IMR-90 (cell line): Measurements from ENCODE around the gene RUNX1. TPM values are rescaled to one million over a fixed set of nuclear protein-coding genes. Genes with fewer than 3 reads are reported as not detected.

ENCODE experiments used
- ATAC-seq: fragments of 200-7000 bp; cut with Tn5 transposase; 2 replicates; pipeline ENCODE4 v1.9.1; 2020; ENCODE audit warnings: low read depth, mild to moderate bottlenecking, moderate library complexity
- BruUV-seq: library from RNA; stranded (reverse); fragments of 400-500 nt; replicated peaks from 2 replicates; lab custom pipeline; 2021; lab: Mats Ljungman, UMichigan
- CTCF ChIA-PET: fragments of 300-600 bp; formaldehyde crosslinking; extraction: SDS; loops from one replicate; lab custom pipeline; 2021; ENCODE audit warnings: antibody characterized with exemption; lab: Yijun Ruan, JAX
- POLR2A ChIA-PET: fragments of 300-600 bp; sonication (Branson Sonifier 250); formaldehyde crosslinking; loops from one replicate; lab custom pipeline; 2022; ENCODE audit warnings: antibody characterized with exemption; ENCODE audit not compliant: unreplicated experiment; lab: Charles Lee
- DNase-seq: peaks from one replicate; pipeline ENCODE4 v3.0.0; 2013
- H2AFZ ChIP-seq: replicated peaks from 2 replicates; pipeline ENCODE3; 2013; ENCODE audit warnings: low read length, mild to moderate bottlenecking; ENCODE audit not compliant: poor library complexity
- H2AK5ac ChIP-seq: 2 replicates; pipeline ENCODE4 v1.6.1; 2013; ENCODE audit warnings: low read depth, low read length, inconsistent platforms
- H2AK9ac ChIP-seq: replicated peaks from 2 replicates; pipeline ENCODE3; 2013; ENCODE audit warnings: mild to moderate bottlenecking, low read depth, low read length, moderate library complexity; ENCODE audit not compliant: poor library complexity
- H2BK120ac ChIP-seq: 2 replicates; pipeline ENCODE4 v1.6.1; 2013; ENCODE audit warnings: low read depth, low read length, inconsistent platforms
- H2BK15ac ChIP-seq: 3 replicates; pipeline ENCODE4 v1.6.1; 2013; ENCODE audit warnings: low read depth, low read length, inconsistent platforms
- H2BK20ac ChIP-seq: 2 replicates; pipeline ENCODE4 v1.6.1; 2013; ENCODE audit warnings: low read depth, mild to moderate bottlenecking, inconsistent platforms, low read length, moderate library complexity
- H2BK5ac ChIP-seq: 2 replicates; pipeline ENCODE4 v1.6.1; 2013; ENCODE audit warnings: mild to moderate bottlenecking, low read depth, low read length, inconsistent platforms; ENCODE audit not compliant: poor library complexity, severe bottlenecking
- H3K14ac ChIP-seq: replicated peaks from 2 replicates; pipeline ENCODE4 v1.6.1; 2013; ENCODE audit warnings: low read depth, low read length, inconsistent platforms
- H3K18ac ChIP-seq: 2 replicates; pipeline ENCODE4 v1.6.1; 2013; ENCODE audit warnings: low read depth, low read length, control low read depth
- H3K23ac ChIP-seq: 2 replicates; pipeline ENCODE4 v1.6.1; 2013; ENCODE audit warnings: low read depth, low read length, inconsistent platforms
- H3K27ac ChIP-seq: 2 replicates; pipeline ENCODE4 v1.5.1; 2013; ENCODE audit warnings: mild to moderate bottlenecking, control low read depth, low read length; ENCODE audit not compliant: insufficient read depth
- H3K27me3 ChIP-seq: 2 replicates; pipeline ENCODE4 v1.6.1; 2013; ENCODE audit warnings: low read length; ENCODE audit not compliant: control insufficient read depth, insufficient read depth
- H3K36me3 ChIP-seq: 2 replicates; pipeline ENCODE4 v1.6.1; 2013; ENCODE audit warnings: low read length, mixed read lengths; ENCODE audit not compliant: control insufficient read depth, insufficient read depth
- H3K4ac ChIP-seq: 2 replicates; pipeline ENCODE4 v1.6.1; 2013; ENCODE audit warnings: low read depth, low read length, inconsistent platforms
- H3K4me1 ChIP-seq: 2 replicates; pipeline ENCODE4 v1.6.1; 2013; ENCODE audit warnings: low read length, mixed read lengths; ENCODE audit not compliant: control insufficient read depth, insufficient read depth
- H3K4me2 ChIP-seq: 2 replicates; pipeline ENCODE4 v1.6.1; 2013; ENCODE audit warnings: low read depth, mild to moderate bottlenecking, control low read depth, low read length, moderate library complexity
- H3K4me3 ChIP-seq: 2 replicates; pipeline ENCODE4 v1.5.1; 2013; ENCODE audit warnings: low read depth, mild to moderate bottlenecking, control low read depth, low read length, moderate library complexity; ENCODE audit not compliant: insufficient read depth
- H3K56ac ChIP-seq: 2 replicates; pipeline ENCODE4 v1.6.1; 2013; ENCODE audit warnings: low read length, inconsistent platforms; ENCODE audit not compliant: insufficient read depth; ENCODE audit errors: extremely low read depth
- H3K79me1 ChIP-seq, 2 experiments: 2 replicates each; pipeline ENCODE4 v1.6.1; 2013; ENCODE audit warnings: low read length in 2 of 2, inconsistent platforms in 1 of 2, low read depth in 1 of 2
- H3K9ac ChIP-seq: 2 replicates; pipeline ENCODE4 v1.6.1; 2013; ENCODE audit warnings: low read depth, low read length, control low read depth
- H3K9me1 ChIP-seq: 2 replicates; pipeline ENCODE4 v1.6.1; 2013; ENCODE audit warnings: low read length, inconsistent platforms; ENCODE audit not compliant: insufficient read depth
- H3K9me3 ChIP-seq: 2 replicates; pipeline ENCODE4 v1.6.1; 2013; ENCODE audit warnings: low read length; ENCODE audit not compliant: control insufficient read depth, insufficient read depth
- H4K20me1 ChIP-seq: 2 replicates; pipeline ENCODE4 v1.6.1; 2013; ENCODE audit warnings: low read length, inconsistent platforms; ENCODE audit not compliant: insufficient read depth
- H4K5ac ChIP-seq: 2 replicates; pipeline ENCODE4 v1.6.1; 2013; ENCODE audit warnings: mild to moderate bottlenecking, low read depth, low read length, control low read depth
- H4K8ac ChIP-seq, 2 experiments: 2 replicates each; pipeline ENCODE4 v1.6.1; 2013; ENCODE audit warnings: low read depth in 2 of 2, low read length in 2 of 2, control low read depth in 1 of 2, inconsistent platforms in 1 of 2
- H4K91ac ChIP-seq: 2 replicates; pipeline ENCODE4 v1.6.1; 2013; ENCODE audit warnings: low read depth, low read length, inconsistent platforms; ENCODE audit not compliant: insufficient read depth
- BHLHE40 ChIP-seq: fragments of 150-350 bp; IDR thresholded peaks from 2 replicates; pipeline ENCODE4 v1.6.1; 2016; ENCODE audit warnings: mild to moderate bottlenecking, low read depth, low read length
- CEBPB ChIP-seq: IDR thresholded peaks from 2 replicates; pipeline ENCODE4 v1.6.1; 2012; ENCODE audit warnings: low read depth, low read length, improper control_type of control experiment
- CHD1 ChIP-seq: IDR thresholded peaks from 2 replicates; pipeline ENCODE4 v1.6.1; 2012; ENCODE audit warnings: low read depth, low read length, improper control_type of control experiment
- ELK1 ChIP-seq: fragments of 150-350 bp; IDR thresholded peaks from 2 replicates; pipeline ENCODE4 v1.6.1; 2016; ENCODE audit warnings: low read depth, mild to moderate bottlenecking, low read length, moderate library complexity, borderline replicate concordance
- FOS ChIP-seq: fragments of 150-350 bp; IDR thresholded peaks from 2 replicates; pipeline ENCODE4 v1.6.1; 2016; ENCODE audit warnings: low read depth, low read length
- MAZ ChIP-seq: IDR thresholded peaks from 2 replicates; pipeline ENCODE4 v1.6.1; 2012; ENCODE audit warnings: low read depth, mild to moderate bottlenecking, low read length, improper control_type of control experiment, moderate library complexity, borderline replicate concordance
- MXI1 ChIP-seq: IDR thresholded peaks from 2 replicates; pipeline ENCODE4 v1.6.1; 2012; ENCODE audit warnings: low read depth, mild to moderate bottlenecking, low read length, moderate library complexity, borderline replicate concordance
- POLR2A ChIP-seq: IDR thresholded peaks from 2 replicates; pipeline ENCODE4 v1.6.1; 2012; ENCODE audit warnings: mild to moderate bottlenecking, low read depth, low read length
- RCOR1 ChIP-seq: IDR thresholded peaks from 2 replicates; pipeline ENCODE4 v1.6.1; 2012; ENCODE audit warnings: mild to moderate bottlenecking, low read length, improper control_type of control experiment; ENCODE audit not compliant: insufficient replicate concordance
- RFX5 ChIP-seq: IDR thresholded peaks from 2 replicates; pipeline ENCODE4 v1.8.0; 2012; ENCODE audit warnings: low read depth, mild to moderate bottlenecking, low read length, moderate library complexity
- SMC3 ChIP-seq: fragments of 150-350 bp; IDR thresholded peaks from 2 replicates; pipeline ENCODE4 v1.6.1; 2016; ENCODE audit warnings: low read depth, mild to moderate bottlenecking, antibody characterized with exemption, low read length, moderate library complexity
- WGBS, 2 experiments: methylation state at CpG; one replicate each; pipeline versions ENCODE4 v1.1.5 to v1.1.7; 2013; ENCODE audit warnings: missing lambda C conversion rate in 2 of 2; ENCODE audit not compliant: insufficient read length in 1 of 2; ENCODE audit errors: extremely low coverage in 2 of 2; 5-methylcytosine and 5-hydroxymethylcytosine counted together
- dilution Hi-C: fragments of 300-500 bp; cut with HindIII; formaldehyde crosslinking; loops from one replicate; pipeline ENCODE4 v1.14.3; 2018; ENCODE audit warnings: low sequenced_read_pairs; ENCODE audit not compliant: unreplicated experiment
- in situ Hi-C: fragments of 300-500 bp; cut with MboI; formaldehyde crosslinking; loops from 3 replicates; pipeline ENCODE4 v1.14.3; 2019; ENCODE audit warnings: low sequenced_read_pairs, inconsistent platforms, mixed read lengths
- intact Hi-C: fragments of 100-400 bp; cut with micrococcal nuclease; formaldehyde crosslinking; loops from 2 replicates; pipeline ENCODE4 v1.10.0; 2022
- polyA plus RNA-seq, 3 experiments: library from polyadenylated mRNA; depleted of rRNA; stranded (reverse); fragments of >200 nt; gene quantifications; 2 replicates each; pipeline ENCODE4 v1.2.3, GENCODE V29; 2012; ENCODE audit warnings: low replicate concordance in 1 of 3
- total RNA-seq: library from RNA; depleted of rRNA; stranded (reverse); fragments of >200 nt; gene quantifications from 2 replicates; pipeline ENCODE4 v1.2.3, GENCODE V29; 2012
- TF ChIP-seq, protein P1 (sequence below): fragments of 150-350 bp; IDR thresholded peaks from 2 replicates; pipeline ENCODE4 v1.6.1; 2017; ENCODE audit warnings: mild to moderate bottlenecking, antibody characterized with exemption, low read length, low read depth

The RUNX1 gene
- total and polyA plus RNA-seq, 2 of the 4 experiments (the other 2 are of a cell fraction) = 34.5 to 56.5 TPM

GRCh38 chr21:34987501-34988072, 61.5 kb downstream of the RUNX1 start:
- Histone ChIP-seq H3K9me3 (no peaks in the 10 kb centered on the region), H3K4me1 (peaks cover 13% of the 10 kb centered on the region), H4K20me1 (no peaks in the 10 kb centered on the region), H3K4ac (peak overlapping the region; percentile 92), H3K4me3 (no peak overlapping the region), H2AK5ac (peak overlapping the region; percentile 89), H4K91ac (peak overlapping the region; percentile 62), H2BK15ac (peak overlapping the region; percentile 89; the same call in 1 of the 3 replicates), H2BK120ac (peak overlapping the region; percentile 85), H3K56ac (no peak overlapping the region; the same call in 1 of the 2 replicates), H3K36me3 (no peaks in the 10 kb centered on the region), H3K18ac (peak overlapping the region; percentile 38; the same call in 1 of the 2 replicates), H3K9me1 (peaks cover 23% of the 10 kb centered on the region), H3K27me3 (no peaks in the 10 kb centered on the region), H2BK20ac (peak overlapping the region; percentile 88), H2AFZ (peak overlapping the region; percentile 68), H4K5ac (no peak overlapping the region; the same call in 1 of the 2 replicates), H2BK5ac (no peak overlapping the region), H3K9ac (no peak overlapping the region), H3K27ac (no peak overlapping the region; the same call in 1 of the 2 replicates), H3K4me2 (no peak overlapping the region; the same call in 1 of the 2 replicates), H3K79me1 (peaks cover 0 to 21% of the 10 kb centered on the region in 2 experiments; a peak in 2 of 4 replicates), H3K23ac (peak overlapping the region; percentile 77), H3K14ac (peak overlapping the region; percentile 90), H4K8ac (peak overlapping the region; percentile 32 to 77; a peak in 3 of 4 replicates), H2AK9ac (peak overlapping the region; percentile 62)
- ATAC-seq = no peak
- dilution Hi-C loops (no loop called here), intact Hi-C loops (no loop called here), in situ Hi-C loops (no loop called here)
- ChIA-PET POLR2A (no interaction called here), CTCF (no interaction called here)
- no peak for TF ChIP-seq SMC3
- TF ChIP-seq POLR2A = no peak
- no peak for TF ChIP-seq RFX5
- no peak for TF ChIP-seq CHD1
- TF ChIP-seq ELK1 = no peak
- TF ChIP-seq CEBPB = no peak
- TF ChIP-seq RCOR1 = no peak
- no peak for TF ChIP-seq MAZ
- TF ChIP-seq, protein P1, sequence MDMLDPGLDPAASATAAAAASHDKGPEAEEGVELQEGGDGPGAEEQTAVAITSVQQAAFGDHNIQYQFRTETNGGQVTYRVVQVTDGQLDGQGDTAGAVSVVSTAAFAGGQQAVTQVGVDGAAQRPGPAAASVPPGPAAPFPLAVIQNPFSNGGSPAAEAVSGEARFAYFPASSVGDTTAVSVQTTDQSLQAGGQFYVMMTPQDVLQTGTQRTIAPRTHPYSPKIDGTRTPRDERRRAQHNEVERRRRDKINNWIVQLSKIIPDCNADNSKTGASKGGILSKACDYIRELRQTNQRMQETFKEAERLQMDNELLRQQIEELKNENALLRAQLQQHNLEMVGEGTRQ = no peak
- no peak for TF ChIP-seq MXI1
- no peak for TF ChIP-seq FOS
- no peak for TF ChIP-seq BHLHE40
- 100% methylated on average over 1 of the region's 5 CpGs; no CpG with 5 or more reads in 1 of the 2 experiments for WGBS, 2 experiments
- DNase-seq = no peak
- no TSS peak for BruUV-seq
